ENCODE measurements around the gene RNF19B. TPM values are rescaled to one million over a fixed set of nuclear protein-coding genes. Genes with fewer than 3 reads are reported as not detected.

The RNF19B gene
- total RNA-seq, 2 donors from 2014 or later = 17.8 TPM

- WGBS, 2 experiments (ENCODE audit: insufficient coverage in 1 of 2, insufficient read length in 1 of 2) = 74 to 94% methylated on average over 5 to 7 of the region's 7 CpGs
- no peaks in the 10 kb centered on the region for H3K4me1 ChIP-seq (ENCODE audit: control insufficient read depth, insufficient read depth, low read length)
These were observed 47.1 kb downstream of the RNF19B start for GRCh38 chr1:32917521-32917920.

GRCh38 chr1:32915766-32916706 lies 48.6 kb downstream of the RNF19B start:
- Histone ChIP-seq H3K9ac (ENCODE audit: extremely low read depth, low read length, poor library complexity, severe bottlenecking) (no peak overlapping the region), H3K4me1 (ENCODE audit: control insufficient read depth, insufficient read depth, low read length) (no peaks in the 10 kb centered on the region), H3K36me3 (ENCODE audit: control insufficient read depth, insufficient read depth, low read length) (no peaks in the 10 kb centered on the region), H3K27me3 (ENCODE audit: control insufficient read depth, insufficient read depth, low read length, poor library complexity, severe bottlenecking) (peaks cover 5% of the 10 kb centered on the region), H3K9me3 (ENCODE audit: control insufficient read depth, low read length) (no peaks in the 10 kb centered on the region), H3K27ac (ENCODE audit: low read depth, low read length) (no peak overlapping the region), H3K4me3 (ENCODE audit: low read length) (no peak overlapping the region)
- Mint-ChIP-seq H3K36me3 (ENCODE audit: low read depth) (no peaks in the 10 kb centered on the region), H3K9me3 (no peaks in the 10 kb centered on the region), H3K4me1 (no peaks in the 10 kb centered on the region), H3K27ac (no peak overlapping the region), H3K27me3 (ENCODE audit: insufficient read depth) (peaks cover 14% of the 10 kb centered on the region), H3K4me3 (no peak overlapping the region)
- 94 to 98% methylated on average over 9 to 10 of the region's 12 CpGs for WGBS, 2 experiments (ENCODE audit: insufficient coverage in 1 of 2, insufficient read length in 1 of 2)
- TF ChIP-seq CTCF (conservative IDR thresholded peaks at IDR 0.05) = no peak
- no peak for DNase-seq

More at GRCh38 chr1:32917521-32917920, 47.1 kb downstream of the RNF19B start:
- Mint-ChIP-seq H3K9me3 (no peaks in the 10 kb centered on the region), H3K27ac (no peak overlapping the region), H3K36me3 (ENCODE audit: low read depth) (no peaks in the 10 kb centered on the region), H3K4me3 (no peak overlapping the region), H3K27me3 (ENCODE audit: insufficient read depth) (peaks cover 29% of the 10 kb centered on the region), H3K4me1 (no peaks in the 10 kb centered on the region)
- Histone ChIP-seq H3K36me3 (ENCODE audit: control insufficient read depth, insufficient read depth, low read length) (no peaks in the 10 kb centered on the region), H3K4me3 (ENCODE audit: low read length) (no peak overlapping the region), H3K9me3 (ENCODE audit: control insufficient read depth, low read length) (no peaks in the 10 kb centered on the region), H3K9ac (ENCODE audit: extremely low read depth, low read length, poor library complexity, severe bottlenecking) (no peak overlapping the region), H3K27me3 (ENCODE audit: control insufficient read depth, insufficient read depth, low read length, poor library complexity, severe bottlenecking) (peaks cover 6% of the 10 kb centered on the region), H3K27ac (ENCODE audit: low read depth, low read length) (no peak overlapping the region)
- no peak for DNase-seq
- TF ChIP-seq CTCF (conservative IDR thresholded peaks at IDR 0.05) = no peak

- WGBS, 2 experiments (ENCODE audit: insufficient coverage in 1 of 2, insufficient read length in 1 of 2) = 93% methylated on average over 5 of the region's 5 CpGs; no CpG with 5 or more reads in 1 of the 2 experiments
- Mint-ChIP-seq H3K4me3 (no peak overlapping the region), H3K4me1 (no peaks in the 10 kb centered on the region), H3K9me3 (no peaks in the 10 kb centered on the region), H3K27me3 (ENCODE audit: insufficient read depth) (peaks cover 14% of the 10 kb centered on the region), H3K36me3 (ENCODE audit: low read depth) (no peaks in the 10 kb centered on the region), H3K27ac (no peak overlapping the region)
- DNase-seq = no peak
- Histone ChIP-seq H3K36me3 (ENCODE audit: control insufficient read depth, insufficient read depth, low read length) (no peaks in the 10 kb centered on the region), H3K27me3 (ENCODE audit: control insufficient read depth, insufficient read depth, low read length, poor library complexity, severe bottlenecking) (peaks cover 4% of the 10 kb centered on the region), H3K27ac (ENCODE audit: low read depth, low read length) (no peak overlapping the region), H3K9ac (ENCODE audit: extremely low read depth, low read length, poor library complexity, severe bottlenecking) (no peak overlapping the region), H3K9me3 (ENCODE audit: control insufficient read depth, low read length) (no peaks in the 10 kb centered on the region), H3K4me1 (ENCODE audit: control insufficient read depth, insufficient read depth, low read length) (no peaks in the 10 kb centered on the region), H3K4me3 (ENCODE audit: low read length) (no peak overlapping the region)
- no peak for TF ChIP-seq CTCF (conservative IDR thresholded peaks at IDR 0.05)
These were observed 54.3 kb downstream of the RNF19B start for GRCh38 chr1:32910319-32910718.
